GM19455 (cell line): ENCODE results near the gene TOM1L2.

Experiments
- ATAC-seq: cut with Tn5 transposase; IDR thresholded peaks from one replicate; pipeline ENCODE4 v1.9.1; 2021; ENCODE audit not compliant: unreplicated experiment

TOM1L2 gene

DNA sequence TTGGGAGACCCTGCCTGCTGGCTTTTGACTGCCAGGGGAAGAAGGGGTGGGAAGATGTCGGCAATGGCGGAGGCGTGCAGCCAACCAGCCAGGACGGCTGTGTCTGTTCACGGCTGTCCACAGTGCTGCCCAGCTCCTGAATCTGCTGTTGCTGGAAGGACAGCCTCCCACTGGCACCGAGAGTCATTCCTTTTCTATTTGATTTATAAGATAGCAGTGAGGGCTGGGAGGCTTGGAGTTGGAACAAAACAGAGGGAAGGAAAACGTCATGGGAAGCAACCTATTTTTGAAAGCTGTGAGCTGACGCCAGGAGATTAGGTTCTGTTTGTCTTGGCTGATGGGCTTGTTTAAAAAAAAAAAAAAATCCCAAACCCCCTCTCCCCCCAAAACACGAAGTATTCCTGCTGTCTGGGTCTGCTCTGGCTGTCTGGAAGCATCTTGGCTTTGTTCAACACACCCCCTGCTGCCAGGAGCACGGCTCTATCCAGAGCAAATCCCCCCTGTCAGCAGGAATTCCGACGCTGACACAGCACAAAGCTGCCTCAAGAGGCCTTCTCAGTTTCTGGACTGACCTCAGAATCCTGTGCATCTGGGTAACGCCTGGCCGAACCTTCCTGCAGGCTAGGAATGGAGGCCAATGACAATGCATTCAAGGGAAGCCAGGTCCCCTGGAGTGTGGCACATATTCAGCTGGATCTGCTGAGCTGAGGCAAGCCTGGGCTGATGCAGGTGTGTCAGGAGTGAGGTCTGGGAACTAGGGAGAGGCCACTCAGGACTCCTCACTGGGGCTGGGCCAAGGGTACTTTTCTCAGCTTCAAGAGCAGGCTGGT, 94.5 kb downstream of the TOM1L2 start:
- no peak for ATAC-seq

GRCh38 chr17:17876959-17877528, 95.2 kb downstream of the TOM1L2 start:
- ATAC-seq, result no peak

DNA sequence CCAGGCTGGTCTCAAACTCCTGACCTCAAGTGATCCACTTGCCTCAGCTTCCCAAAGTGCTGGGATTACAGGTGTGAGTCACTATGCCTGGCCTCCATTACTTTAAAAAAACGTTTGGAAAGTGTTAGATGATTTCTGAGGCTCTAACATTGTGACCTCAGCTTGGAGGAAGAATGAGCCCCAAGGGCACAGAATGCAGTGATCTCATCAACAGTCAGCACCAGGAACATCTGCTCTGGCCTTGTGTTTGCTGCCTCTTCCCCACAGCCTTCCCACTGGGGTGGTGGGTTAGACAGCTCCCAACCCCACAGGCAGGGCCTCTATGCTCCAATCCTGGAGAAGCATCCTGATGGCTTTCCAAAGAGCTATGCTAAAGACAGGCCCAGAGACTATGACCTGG, 97.7 kb downstream of the TOM1L2 start:
- ATAC-seq, result no peak

DNA sequence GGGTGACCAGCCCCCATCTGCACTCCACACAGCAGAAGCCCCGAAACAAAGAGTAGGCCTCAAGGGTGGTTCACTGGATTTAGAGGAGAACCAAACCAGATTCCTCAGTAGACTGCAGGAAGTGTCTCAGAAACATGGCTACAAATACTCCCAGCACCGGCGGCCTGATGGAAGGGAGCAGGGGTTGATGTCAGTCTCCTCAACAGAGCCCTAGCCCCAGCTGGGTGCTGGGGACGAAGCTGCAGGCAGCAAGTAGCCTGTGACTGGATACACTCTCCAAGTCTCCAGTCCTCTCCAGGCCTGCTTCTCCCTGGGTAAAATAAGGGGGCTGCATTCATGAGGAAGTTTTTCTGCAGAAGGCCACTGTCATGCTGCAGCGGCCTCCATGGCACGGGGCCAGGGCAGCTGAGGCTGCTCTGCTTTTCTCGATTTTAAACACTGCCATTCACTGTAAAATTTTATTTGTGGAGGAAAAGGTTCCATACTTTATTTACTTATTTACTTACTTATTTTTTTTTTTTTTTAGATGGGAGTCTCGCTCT, 98.7 kb downstream of the TOM1L2 start:
- ATAC-seq, result no peak

- no peak for ATAC-seq
Observed at GRCh38 chr17:17872547-17873345, 99.5 kb downstream of the TOM1L2 start.

DNA sequence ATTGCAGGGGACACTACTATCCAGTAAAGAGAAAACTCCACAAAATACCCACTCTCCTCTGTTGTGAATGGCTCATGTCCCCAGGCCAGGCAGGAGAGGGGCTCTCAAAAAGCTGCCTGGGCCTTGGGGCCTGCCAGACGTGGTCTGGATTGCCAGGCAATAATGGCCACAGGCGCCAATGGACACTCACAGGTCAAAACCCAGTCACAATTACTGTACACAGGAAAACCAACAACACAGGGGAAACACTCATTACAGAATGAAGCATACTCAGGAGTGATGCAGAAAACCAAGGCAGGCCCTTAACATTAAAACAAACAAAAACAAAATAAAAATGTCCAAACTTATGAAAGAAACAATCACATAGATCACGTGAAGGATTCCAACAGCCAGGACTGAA, 100.3 kb downstream of the TOM1L2 start:
- ATAC-seq, result no peak

- no peak for ATAC-seq
Observed at GRCh38 chr17:17870247-17870646, 102.0 kb downstream of the TOM1L2 start.

DNA sequence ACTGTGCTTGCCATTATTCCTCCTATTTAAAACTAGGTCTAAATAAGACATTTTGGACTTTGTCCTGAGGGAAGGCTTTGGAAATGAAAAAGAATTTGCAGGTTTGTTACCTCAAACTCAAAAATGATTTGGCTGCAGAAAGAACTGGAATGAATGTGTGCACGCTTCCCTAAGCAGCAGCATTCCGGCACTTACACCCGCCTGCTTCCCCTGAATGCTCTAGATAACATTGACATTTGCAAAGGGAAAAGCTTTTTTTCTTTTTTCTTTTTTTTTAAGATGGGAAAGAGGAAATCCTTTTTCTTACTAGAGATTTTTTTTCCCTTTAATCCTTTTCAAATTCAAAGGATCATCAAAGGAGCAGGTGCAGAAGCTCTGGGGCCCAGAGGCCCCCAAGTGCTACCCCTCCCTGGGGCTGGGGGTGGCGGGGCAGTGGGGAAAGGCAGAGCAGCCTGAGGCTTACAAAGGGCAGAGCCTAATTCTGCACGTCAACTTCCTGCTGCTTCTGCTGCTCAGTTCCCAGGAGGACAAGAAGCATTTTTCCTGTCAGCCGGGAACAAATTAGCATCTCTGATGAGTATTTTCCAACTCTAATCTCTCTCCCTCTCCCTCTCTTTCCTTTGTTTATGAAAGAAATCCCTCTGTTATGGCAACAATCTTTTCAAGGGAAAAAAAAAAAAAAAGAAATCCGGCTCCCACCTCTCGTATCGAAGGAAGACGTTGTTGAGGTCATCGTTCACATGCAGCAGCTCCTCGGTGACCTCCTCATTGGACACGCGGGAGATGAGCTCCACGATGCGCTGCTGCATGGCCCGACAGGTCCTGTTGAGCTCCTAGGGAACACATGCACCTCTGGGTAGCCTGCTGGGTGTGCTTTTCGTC, 103.3 kb downstream of the TOM1L2 start:
- no peak for ATAC-seq

- no peak for ATAC-seq
Observed at GRCh38 chr17:17866897-17867296, 105.3 kb downstream of the TOM1L2 start.

DNA sequence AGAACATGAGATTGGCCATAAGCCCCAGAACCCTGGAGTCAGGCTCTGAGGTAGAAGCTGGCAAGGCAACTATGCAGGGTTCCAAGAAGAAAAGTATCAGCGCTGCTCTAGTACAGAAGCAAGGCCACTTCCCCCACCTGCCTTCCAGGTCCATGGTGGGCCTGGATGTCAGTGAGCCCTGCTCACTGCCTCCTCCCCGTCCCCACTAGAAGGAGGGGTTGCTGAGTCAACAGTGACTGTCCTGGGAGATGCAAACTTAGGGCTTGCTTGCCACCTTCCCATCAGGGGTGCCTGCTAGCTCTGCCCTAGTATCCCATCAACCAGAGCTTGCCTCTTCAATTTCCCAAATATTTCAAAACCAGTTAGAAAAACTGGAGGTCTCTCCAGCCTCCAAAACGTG, 105.8 kb downstream of the TOM1L2 start:
- no peak for ATAC-seq

DNA sequence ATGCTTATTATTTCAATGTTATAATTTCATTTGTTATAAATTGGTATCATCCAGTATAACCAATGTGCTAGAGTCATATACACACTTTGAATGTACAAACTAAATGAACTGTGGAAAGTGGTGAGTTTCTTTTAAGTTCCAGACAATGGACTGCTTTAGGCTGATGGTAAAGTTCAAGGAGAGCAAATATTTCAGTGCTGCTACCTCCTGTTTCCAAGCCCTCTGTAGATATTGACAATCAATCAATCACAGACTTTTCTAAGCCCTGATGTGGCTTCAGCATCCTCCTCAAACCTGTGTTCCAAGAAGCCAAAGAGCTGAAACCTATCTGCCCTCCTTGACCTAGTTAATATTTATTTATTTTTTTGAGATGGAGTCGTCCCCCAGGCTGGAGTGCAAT, 107.2 kb downstream of the TOM1L2 start:
- ATAC-seq, result no peak

- ATAC-seq, result no peak
Observed at GRCh38 chr17:17860766-17861107, 111.5 kb downstream of the TOM1L2 start.

GRCh38 chr17:17859909-17860765, 112.1 kb downstream of the TOM1L2 start:
- ATAC-seq, result no peak

DNA sequence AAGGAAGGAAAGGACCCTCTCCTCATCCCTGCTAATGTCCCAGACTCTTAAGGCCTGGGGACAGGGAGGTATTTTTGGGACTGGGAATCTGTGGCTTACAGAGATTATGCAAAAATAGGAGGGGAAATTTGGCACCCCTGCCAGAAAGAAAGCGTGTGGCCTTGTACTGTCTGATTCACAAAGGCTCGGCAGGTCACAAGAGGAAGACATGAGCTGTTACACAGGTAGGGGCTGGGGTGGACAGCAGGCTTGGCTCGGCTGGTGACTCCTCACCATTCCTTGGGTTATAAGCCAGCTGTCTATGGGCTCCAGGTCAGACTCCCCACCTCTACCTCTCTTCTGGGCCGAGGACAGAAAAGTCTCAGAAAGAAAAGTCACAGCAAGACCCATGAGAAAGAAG, 114.7 kb downstream of the TOM1L2 start:
- ATAC-seq, result no peak

GRCh38 chr17:17856386-17856785, 115.8 kb downstream of the TOM1L2 start:
- ATAC-seq, result no peak

GRCh38 chr17:17855976-17856375, 116.2 kb downstream of the TOM1L2 start:
- ATAC-seq, result no peak

GRCh38 chr17:17853811-17854447, 118.3 kb downstream of the TOM1L2 start:
- no peak for ATAC-seq

DNA sequence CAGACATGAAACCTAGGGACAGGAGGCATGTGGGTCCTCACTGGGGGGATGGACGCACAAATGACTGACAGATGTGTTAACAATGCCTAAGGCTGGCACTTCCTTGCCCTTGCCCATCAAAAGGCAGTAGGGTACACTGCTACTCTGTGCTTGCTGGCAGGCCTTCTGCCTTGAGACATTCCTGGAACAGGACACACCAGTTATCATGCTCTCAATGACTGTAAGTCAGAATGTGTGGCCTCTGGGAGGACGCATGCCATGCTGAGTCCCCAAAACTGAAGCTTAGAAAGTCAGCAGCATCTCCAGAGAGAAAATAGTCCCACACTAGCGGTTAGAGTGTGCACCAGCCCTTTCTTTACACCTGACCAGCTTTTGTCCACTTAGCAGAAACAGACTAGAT, 119.3 kb downstream of the TOM1L2 start:
- no peak for ATAC-seq
